Measurements from ENCODE around the gene EEF1AKMT3.

Gene EEF1AKMT3

DNA sequence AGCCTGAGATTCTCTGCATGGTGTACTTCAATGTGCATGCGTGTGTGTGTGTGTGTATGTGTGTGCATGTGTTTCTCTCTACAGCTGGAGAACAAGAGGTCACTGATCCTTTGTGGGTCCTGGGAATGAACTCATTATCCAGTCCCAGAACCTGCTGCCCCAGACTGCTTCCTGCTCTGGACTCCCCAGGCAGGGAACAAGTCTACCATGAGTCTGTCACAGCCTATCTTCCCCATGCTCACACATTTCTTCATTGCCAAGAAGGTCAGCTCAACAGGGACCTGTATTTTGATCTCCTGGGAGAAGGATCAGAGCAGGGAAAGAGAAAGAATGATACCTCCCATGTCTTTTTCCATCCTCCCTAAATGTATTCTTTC is 31.0 kb upstream of the EEF1AKMT3 start:
- Histone ChIP-seq H3K9me3 (ENCODE audit: severe bottlenecking) (no peaks in the 10 kb centered on the region), H3K36me3 (peaks cover 9% of the 10 kb centered on the region; the same call in 1 of the 2 replicates), H3K4me3 (ENCODE audit: low read depth, low read length) (no peak overlapping the region), H3K27ac (no peak overlapping the region), H3K27me3 (ENCODE audit: insufficient read depth, low read depth, severe bottlenecking) (peaks cover 20% of the 10 kb centered on the region)
- TF ChIP-seq, protein P1, sequence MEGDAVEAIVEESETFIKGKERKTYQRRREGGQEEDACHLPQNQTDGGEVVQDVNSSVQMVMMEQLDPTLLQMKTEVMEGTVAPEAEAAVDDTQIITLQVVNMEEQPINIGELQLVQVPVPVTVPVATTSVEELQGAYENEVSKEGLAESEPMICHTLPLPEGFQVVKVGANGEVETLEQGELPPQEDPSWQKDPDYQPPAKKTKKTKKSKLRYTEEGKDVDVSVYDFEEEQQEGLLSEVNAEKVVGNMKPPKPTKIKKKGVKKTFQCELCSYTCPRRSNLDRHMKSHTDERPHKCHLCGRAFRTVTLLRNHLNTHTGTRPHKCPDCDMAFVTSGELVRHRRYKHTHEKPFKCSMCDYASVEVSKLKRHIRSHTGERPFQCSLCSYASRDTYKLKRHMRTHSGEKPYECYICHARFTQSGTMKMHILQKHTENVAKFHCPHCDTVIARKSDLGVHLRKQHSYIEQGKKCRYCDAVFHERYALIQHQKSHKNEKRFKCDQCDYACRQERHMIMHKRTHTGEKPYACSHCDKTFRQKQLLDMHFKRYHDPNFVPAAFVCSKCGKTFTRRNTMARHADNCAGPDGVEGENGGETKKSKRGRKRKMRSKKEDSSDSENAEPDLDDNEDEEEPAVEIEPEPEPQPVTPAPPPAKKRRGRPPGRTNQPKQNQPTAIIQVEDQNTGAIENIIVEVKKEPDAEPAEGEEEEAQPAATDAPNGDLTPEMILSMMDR (IDR thresholded peaks at IDR 0.05; ENCODE audit: low read depth, low read length) = no peak
- DNase-seq = no peak

DNA sequence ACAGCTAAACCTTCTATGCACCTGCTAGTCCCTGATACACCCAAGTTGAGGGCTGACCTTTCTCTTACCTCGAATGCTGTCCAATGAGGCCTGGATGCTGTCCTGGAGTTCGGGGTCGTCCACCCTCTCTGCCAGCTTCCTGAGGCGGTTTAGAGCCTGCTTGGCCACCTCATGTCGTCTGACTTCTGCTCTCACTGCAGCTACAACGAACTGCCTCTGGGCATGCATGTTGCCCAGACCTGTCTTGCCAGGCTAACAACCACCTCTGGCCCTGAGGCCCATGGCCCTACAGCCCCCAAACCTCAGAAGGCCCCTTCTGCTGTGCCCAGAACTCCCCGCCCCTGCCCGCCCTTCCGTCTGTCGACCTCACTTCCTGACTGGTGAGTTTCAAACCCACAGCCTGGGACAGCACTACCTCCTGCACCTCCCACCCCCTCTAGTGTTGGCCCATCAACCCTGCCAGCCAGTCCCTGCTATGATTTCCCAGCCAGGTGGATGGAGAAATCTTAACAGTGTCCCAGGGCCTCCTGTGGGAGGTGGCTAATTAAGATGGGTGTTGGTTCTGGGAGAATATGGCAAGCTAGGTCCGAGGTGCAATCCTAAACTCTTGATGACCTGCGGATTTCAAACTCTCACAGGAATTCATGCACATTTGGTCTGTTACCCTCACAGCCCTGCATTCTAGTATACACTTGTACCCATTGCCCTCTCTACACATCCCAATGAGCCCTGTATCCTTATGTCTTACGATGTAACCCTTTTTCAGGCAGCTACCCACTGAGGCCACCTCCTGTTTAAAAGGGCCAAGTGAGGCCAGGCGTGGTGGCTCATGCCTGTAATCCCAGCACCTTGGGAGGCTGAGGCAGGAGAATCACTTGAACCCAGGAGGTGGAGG is 30.3 kb upstream of the EEF1AKMT3 start:
- TF ChIP-seq, protein P1 (IDR thresholded peaks at IDR 0.05; ENCODE audit: low read depth, low read length) = peak; percentile 25
- Histone ChIP-seq H3K9me3 (ENCODE audit: severe bottlenecking) (no peaks in the 10 kb centered on the region), H3K27me3 (ENCODE audit: insufficient read depth, low read depth, severe bottlenecking) (peaks cover 13% of the 10 kb centered on the region), H3K36me3 (peaks cover 16% of the 10 kb centered on the region), H3K4me3 (ENCODE audit: low read depth, low read length) (no peak overlapping the region), H3K27ac (no peak overlapping the region)
- DNase-seq = no peak

DNA sequence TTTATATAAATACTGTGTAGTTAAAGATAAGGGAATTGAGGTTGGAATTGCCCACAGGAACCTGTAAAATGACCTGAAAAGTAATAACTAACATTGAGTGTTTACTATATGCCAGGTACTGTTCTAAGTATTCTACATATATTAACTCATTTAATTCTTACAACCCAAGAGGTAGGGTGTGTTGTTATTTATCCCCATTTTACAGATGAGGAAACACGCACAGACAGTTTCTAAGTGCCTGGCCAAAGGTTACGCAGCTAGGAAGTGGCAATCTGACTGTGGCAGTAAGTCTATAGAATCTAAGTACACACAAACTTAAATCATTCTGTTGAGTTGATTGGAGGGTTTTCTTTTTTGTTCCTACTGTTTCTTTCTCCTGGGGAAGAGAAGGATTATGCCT is 28.6 kb upstream of the EEF1AKMT3 start:
- H3K9me3 ChIP-seq (ENCODE audit: severe bottlenecking) = no peaks in the 10 kb centered on the region
- no peak overlapping the region for H3K27ac ChIP-seq
- DNase-seq = no peak
- H3K36me3 ChIP-seq = peaks cover 32% of the 10 kb centered on the region
- peaks cover 3% of the 10 kb centered on the region for H3K27me3 ChIP-seq (ENCODE audit: insufficient read depth, low read depth, severe bottlenecking)
- H3K4me3 ChIP-seq (ENCODE audit: low read depth, low read length) = no peak overlapping the region
- TF ChIP-seq, protein P1 (IDR thresholded peaks at IDR 0.05; ENCODE audit: low read depth, low read length) = no peak

DNA sequence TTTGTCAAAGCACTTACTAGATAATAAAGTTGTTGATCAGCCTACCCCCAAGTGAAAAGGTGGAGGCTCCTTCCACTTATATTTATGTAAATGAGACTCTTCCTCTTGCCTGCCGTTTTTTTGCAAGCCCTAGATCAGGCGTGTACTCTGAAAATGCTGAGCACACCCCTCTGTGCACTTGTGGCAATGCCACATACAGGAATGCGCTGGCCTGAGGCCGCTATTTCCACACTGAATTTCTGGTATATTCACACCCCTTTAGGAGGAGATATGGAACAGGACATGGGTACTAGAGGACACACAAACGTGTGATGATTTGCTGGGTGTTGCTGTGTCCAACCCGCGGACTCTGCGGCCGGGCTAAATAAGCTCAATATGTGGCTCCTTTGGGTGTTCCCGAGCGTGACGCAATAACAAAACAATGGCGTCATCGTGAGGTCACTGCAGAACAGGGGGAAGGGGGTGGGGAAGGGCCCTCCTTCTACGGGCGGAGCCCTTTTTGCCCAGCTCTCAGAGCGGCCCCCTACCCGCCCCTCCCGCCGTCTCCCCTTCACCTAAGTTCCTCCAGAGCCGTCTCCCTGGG is 28.1 kb upstream of the EEF1AKMT3 start:
- peak; percentile 76 for DNase-seq
- peaks cover under 1% of the 10 kb centered on the region for H3K27me3 ChIP-seq (ENCODE audit: insufficient read depth, low read depth, severe bottlenecking)
- H3K36me3 ChIP-seq = peaks cover 37% of the 10 kb centered on the region
- no peaks in the 10 kb centered on the region for H3K9me3 ChIP-seq (ENCODE audit: severe bottlenecking)
- peak overlapping the region; percentile 84 for H3K4me3 ChIP-seq (ENCODE audit: low read depth, low read length)
- H3K27ac ChIP-seq = peak overlapping the region; percentile 93
- TF ChIP-seq, protein P1 (IDR thresholded peaks at IDR 0.05; ENCODE audit: low read depth, low read length) = no peak

DNA sequence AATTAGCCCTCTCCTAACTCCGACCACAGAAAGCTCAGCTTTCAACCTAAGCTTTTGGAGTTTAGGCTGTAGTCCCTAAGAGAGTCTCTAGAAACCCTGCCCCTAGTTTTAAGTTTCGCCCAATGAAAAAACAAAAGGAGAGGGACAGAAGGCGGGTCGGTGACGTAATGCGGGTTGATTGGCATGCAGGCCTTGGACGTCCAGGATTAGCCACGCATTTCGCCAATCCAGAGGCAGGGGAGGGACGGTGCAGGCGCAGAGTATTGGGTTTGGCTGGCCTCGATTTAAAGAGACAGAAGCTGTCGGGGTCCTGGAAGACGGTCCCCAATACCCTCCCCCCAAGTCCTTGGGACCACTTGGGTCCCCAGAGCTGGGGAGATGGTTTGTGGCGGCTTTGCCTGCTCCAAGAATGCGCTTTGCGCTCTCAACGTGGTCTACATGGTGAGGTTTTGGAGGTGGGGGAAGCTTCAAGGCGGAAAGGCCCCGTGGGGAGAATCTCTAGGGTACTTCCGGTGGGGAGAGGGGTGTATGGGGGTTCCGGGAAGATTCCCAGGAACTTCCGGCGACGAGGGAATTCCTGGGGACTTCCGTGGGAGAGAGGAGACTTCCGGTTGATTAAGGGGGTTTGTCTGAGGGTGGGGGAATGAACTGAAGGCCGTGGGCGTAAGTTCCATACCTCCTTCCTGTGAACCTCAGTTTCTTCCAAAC is 27.5 kb upstream of the EEF1AKMT3 start, which contains the start of gene TSPAN31:
Gene TSPAN31 (plus strand): TSS at position 263 of the 708 bp plus-strand sequence. CDS start 116 bp downstream, at position 379.
- DNase-seq = peak; percentile 96
- peak within 1 kb of the TSS; percentile 84 for H3K4me3 ChIP-seq (ENCODE audit: low read depth, low read length)
- H3K9me3 ChIP-seq (ENCODE audit: severe bottlenecking) = no peaks in the 10 kb centered on the region
- H3K27me3 ChIP-seq (ENCODE audit: insufficient read depth, low read depth, severe bottlenecking) = no peaks in the 10 kb centered on the region
- peaks cover 42% of the 10 kb centered on the region for H3K36me3 ChIP-seq
- TF ChIP-seq, protein P1 (IDR thresholded peaks at IDR 0.05; ENCODE audit: low read depth, low read length) = no peak
- H3K27ac ChIP-seq = peak within 1 kb of the TSS; percentile 93
